NCI-H1092 treated with DMSO at 0.1 percent for 48 hours (cell line): Measurements from ENCODE around the gene TARP.
A peak's percentile ranks its signal among the peaks of the same experiment; 100 is the strongest.

Experiments
- DNase-seq: peaks from one replicate; lab custom pipeline; 2025; lab: John Stamatoyannopoulos, UW

TARP gene

GRCh38 chr7:38215735-38216670 lies 57.4 kb downstream of the TARP start:
- DNase-seq, result peak; percentile 79

DNA sequence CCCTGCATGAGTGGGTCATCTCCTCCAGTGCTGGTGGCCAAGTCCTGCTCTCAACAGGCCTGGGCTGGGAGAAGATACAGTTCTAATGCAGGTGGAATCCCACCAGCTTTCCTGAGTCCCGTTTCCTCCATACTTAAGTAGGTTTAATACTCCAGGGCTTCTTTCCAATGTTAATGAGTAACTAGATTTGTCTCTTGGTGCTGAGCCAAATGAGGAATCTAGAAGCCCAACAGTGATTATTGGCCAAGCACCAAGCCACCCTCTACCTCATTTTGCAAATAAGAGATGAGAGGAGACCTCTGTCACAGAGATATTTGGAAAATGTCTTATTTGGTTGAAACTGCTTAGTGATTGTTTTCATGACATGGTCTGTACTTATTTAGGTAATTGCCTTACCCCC lies 58.3 kb downstream of the TARP start:
- no peak for DNase-seq

GRCh38 chr7:38211940-38212339 lies 61.5 kb downstream of the TARP start:
- DNase-seq, result no peak

DNA sequence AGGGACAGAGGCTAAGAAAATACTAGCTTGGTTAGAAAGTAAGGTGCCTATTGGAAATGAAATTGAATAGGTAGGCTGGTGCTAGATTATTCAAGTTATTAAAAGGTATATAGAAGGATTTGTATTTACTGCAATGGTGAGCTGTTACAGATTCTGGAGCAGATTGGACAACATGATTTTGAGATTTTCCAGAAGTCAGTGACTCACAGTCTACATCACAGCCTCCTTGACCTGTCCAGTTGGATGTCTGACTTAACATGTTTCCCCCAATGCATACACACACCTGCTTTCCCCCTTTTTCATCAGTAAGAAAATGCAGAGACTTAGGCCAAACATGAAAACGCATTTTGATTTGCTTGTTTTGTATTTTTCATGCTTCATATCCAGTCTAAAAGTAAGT lies 62.0 kb downstream of the TARP start:
- DNase-seq, result no peak
